Activated T-cell treated with anti-CD3 and anti-CD28 coated beads, Interleukin-2, amount 50 U/mL, for 4 hours (primary cell): ENCODE measurements around the gene YTHDC1. TPM values are rescaled to one million over a fixed set of nuclear protein-coding genes. Genes with fewer than 3 reads are reported as not detected.

Experiments used
- ATAC-seq, 2 donors: fragments of 200-7000 bp; cut with Tn5 transposase; one replicate each; pipeline ENCODE4 v1.10.0; 2021
- DNase-seq: peaks from one replicate; pipeline ENCODE4 v3.0.0-alpha.2; 2020
- H3K27me3 Mint-ChIP-seq: one replicate; pipeline ENCODE4 v1.8.0; 2021; ENCODE audit warnings: low read depth, mixed read lengths
- H3K36me3 Mint-ChIP-seq: one replicate; pipeline ENCODE4 v1.8.0; 2022; ENCODE audit warnings: mixed read lengths; ENCODE audit not compliant: insufficient read depth
- H3K4me1 Mint-ChIP-seq: one replicate; pipeline ENCODE4 v1.8.0; 2021; ENCODE audit warnings: low read depth, mixed read lengths
- H3K4me3 Mint-ChIP-seq: one replicate; pipeline ENCODE4 v1.8.0; 2021; ENCODE audit warnings: mild to moderate bottlenecking, moderate library complexity, mixed read lengths
- H3K9me3 Mint-ChIP-seq: one replicate; pipeline ENCODE4 v1.8.0; 2021; ENCODE audit warnings: mixed read lengths
- total RNA-seq, 3 donors: library from RNA; stranded (reverse); gene quantifications; one replicate each; pipeline ENCODE4 v1.2.1, GENCODE V29; 2021

Gene YTHDC1
- total RNA-seq, 3 donors from 2014 or later: 65.1 to 75.7 (median 75.6) TPM

DNA sequence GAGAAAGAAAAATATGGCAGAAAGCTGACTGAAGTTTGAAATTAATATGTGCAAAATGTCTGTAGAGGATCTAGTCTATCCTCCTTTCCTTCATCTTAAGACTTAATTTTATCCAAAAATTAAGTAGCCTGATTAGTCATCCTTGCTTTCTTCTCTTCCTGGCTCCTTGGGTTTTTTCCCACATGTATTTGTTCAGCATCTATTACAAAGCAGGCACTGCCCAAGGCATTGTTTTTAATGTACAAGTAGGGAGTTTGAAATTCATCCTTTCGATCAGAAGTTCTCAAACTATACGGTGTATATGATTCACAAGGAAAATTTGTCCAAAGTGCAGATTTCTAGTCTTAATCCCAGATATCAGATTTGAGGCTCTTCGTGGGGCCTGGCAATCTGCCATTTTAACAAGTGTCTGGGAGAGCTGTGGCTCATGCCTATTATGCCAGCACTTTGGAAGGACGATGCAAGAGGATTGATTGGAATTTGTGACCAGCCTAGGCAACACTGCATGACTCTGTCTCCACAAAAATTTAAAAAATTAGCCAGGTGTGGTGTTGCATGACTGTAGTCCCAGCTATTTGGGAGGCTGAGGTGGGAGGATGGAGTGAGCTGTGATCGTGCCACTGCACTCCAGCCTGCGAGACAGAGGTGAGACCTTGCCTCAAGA, 19.4 kb upstream of the YTHDC1 start:
- Mint-ChIP-seq H3K4me3 (no peak overlapping the region), H3K27me3 (peaks cover 12% of the 10 kb centered on the region), H3K4me1 (peaks cover 7% of the 10 kb centered on the region), H3K36me3 (no peaks in the 10 kb centered on the region), H3K9me3 (no peaks in the 10 kb centered on the region)
- no peak for ATAC-seq
- DNase-seq: no peak

DNA sequence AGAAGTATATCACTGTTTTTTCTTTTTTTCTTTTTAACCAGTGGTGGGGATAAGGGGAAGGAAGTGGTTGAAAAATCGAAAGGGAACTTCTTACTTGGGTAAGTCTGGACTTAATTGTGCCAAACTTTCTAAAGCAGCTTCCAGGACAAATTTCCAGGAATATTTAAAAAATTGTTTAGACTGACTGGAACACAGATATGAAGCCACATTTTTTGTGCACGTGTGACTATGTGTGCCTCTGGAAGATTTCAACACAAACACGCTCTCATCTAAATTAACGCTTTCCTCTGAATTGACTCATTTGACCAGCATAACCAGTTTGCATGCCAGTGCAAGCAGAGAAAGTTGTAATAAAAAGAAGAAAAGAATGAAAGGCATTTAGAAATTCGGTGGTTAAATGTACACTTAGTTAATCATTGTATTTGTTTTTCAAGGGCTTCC, 18.8 kb upstream of the YTHDC1 start:
- Mint-ChIP-seq H3K4me3 (no peak overlapping the region), H3K4me1 (peaks cover 7% of the 10 kb centered on the region), H3K9me3 (no peaks in the 10 kb centered on the region), H3K27me3 (peaks cover 12% of the 10 kb centered on the region), H3K36me3 (no peaks in the 10 kb centered on the region)
- no peak for DNase-seq
- no peak for ATAC-seq

DNA sequence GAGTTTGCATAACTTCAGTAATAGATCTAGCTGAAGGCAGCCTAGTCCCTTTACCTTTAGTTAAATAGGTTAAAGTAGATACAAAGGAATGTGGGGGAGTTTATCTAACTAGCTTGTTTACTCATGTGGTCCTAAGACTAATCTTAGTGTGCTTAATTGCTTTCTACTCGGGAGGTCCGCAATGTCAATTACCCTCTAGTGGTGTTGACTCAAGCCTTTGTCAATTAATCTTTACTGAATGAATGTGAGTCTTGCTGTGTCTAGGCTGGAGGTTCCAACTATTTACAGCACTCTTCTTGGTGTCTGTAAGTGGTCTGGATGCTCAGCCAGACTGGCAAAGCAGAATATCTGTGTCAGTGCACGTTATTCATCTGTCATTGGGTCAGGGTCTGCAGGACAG, 17.9 kb upstream of the YTHDC1 start:
- Mint-ChIP-seq H3K27me3 (peaks cover 12% of the 10 kb centered on the region), H3K4me3 (no peak overlapping the region), H3K9me3 (no peaks in the 10 kb centered on the region), H3K36me3 (no peaks in the 10 kb centered on the region), H3K4me1 (peaks cover 2% of the 10 kb centered on the region)
- ATAC-seq: no peak
- DNase-seq: no peak

DNA sequence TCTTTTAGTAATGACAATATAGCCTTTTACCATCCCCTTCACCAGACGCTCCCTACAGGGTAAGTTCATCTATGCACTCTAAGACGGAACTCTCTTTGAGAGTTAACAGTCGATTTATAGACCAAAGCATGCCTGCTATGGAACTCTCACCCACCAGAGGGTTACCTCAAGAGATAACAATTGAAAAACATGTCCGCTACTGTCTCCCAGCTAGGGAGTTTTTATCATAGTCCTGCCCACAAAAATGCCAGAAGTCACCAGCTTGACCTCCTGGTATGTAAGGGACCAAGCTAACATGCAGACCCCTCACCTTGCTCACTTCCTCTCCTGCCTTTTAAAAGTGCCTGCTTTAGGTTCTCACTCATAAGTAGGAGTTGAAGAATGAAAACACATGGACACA, 16.7 kb upstream of the YTHDC1 start:
- peaks cover 2% of the 10 kb centered on the region for H3K4me1 Mint-ChIP-seq
- H3K9me3 Mint-ChIP-seq: no peaks in the 10 kb centered on the region
- ATAC-seq (no peak), DNase-seq (no peak)
- H3K4me3 Mint-ChIP-seq: no peak overlapping the region
- no peaks in the 10 kb centered on the region for H3K36me3 Mint-ChIP-seq
- peaks cover 12% of the 10 kb centered on the region for H3K27me3 Mint-ChIP-seq

DNA sequence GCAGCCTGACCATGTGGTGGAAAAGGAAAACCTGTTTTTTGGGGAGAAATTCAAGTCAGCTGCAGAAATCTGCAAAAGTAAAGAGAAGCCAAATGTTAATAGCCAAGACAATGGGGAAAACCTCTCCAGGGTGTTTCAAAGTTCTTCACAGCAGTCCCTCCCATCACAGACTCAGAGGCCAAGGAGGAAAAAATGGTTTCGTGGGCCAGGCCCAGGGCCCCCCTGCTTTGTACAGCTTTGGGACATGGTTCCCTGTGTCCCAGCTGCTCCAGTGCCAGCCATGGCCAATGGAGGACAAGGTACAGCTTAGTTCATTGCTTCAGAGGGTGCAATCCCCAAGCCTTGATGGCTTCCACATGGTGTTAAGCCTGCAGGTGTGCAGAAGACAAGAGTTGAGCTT, 15.2 kb upstream of the YTHDC1 start:
- H3K4me3 Mint-ChIP-seq: no peak overlapping the region
- H3K4me1 Mint-ChIP-seq: peaks cover 2% of the 10 kb centered on the region
- peaks cover 12% of the 10 kb centered on the region for H3K27me3 Mint-ChIP-seq
- no peaks in the 10 kb centered on the region for H3K36me3 Mint-ChIP-seq
- DNase-seq: no peak
- H3K9me3 Mint-ChIP-seq: no peaks in the 10 kb centered on the region
- ATAC-seq: no peak

DNA sequence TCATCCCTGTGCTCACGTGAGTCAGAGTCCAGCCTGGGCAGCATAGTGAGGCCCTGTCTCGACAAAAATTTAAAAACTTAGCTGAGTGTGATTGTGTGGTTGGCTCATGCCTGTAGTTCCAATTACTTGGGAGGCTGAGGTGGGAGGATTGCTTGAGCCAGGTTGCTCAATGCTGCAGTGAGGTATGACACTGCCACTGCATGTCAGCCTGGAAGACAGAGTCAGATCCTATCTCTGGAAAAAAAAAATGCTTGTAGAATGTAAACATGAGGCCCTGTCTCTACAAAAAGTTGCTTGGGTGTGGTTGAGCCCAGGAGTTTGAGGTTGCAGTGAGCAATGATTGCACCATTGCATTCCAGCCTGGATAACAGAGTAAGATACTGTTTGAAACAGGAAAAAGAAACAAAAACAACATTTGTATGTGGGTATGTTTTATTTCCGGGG, 11.3 kb upstream of the YTHDC1 start:
- H3K36me3 Mint-ChIP-seq: no peaks in the 10 kb centered on the region
- peaks cover 8% of the 10 kb centered on the region for H3K4me1 Mint-ChIP-seq
- no peak for DNase-seq
- H3K4me3 Mint-ChIP-seq: no peak overlapping the region
- ATAC-seq: no peak
- peaks cover 4% of the 10 kb centered on the region for H3K27me3 Mint-ChIP-seq
- no peaks in the 10 kb centered on the region for H3K9me3 Mint-ChIP-seq

DNA sequence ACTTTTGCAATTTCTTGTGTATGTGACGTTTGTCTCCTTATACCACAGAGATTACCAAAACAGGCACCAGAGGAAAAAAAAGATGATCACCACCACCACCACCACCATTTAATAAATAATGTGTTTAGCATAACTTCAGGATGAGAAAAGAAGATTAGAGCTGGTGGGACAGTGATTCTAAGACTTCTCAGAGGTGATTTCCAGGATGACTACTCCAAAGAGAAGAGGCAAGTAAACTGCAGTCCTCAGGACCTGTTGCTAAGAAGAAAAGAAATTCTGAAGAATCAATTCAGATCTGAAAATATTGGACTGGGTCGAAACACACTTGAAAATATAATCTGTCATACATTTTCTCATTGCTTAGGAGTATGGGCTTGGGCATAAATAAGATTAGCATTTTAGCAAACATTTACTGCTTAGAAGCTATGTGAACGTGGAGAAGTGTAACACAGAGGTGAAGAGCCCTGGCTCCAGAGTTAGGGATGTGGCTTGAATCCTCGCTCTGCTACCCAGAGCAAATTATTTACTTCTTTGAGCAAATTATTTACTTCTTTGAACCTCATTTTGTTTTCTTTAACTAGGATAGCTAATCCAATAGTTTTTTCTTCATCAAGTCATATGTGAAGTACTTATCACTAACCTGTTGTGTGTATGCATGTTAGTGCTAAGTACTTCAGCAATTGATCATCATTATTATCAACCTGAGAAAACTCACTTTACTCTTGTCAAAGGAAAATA, 10.5 kb upstream of the YTHDC1 start:
- Mint-ChIP-seq H3K4me3 (no peak overlapping the region), H3K36me3 (no peaks in the 10 kb centered on the region)
- no peak for ATAC-seq

DNA sequence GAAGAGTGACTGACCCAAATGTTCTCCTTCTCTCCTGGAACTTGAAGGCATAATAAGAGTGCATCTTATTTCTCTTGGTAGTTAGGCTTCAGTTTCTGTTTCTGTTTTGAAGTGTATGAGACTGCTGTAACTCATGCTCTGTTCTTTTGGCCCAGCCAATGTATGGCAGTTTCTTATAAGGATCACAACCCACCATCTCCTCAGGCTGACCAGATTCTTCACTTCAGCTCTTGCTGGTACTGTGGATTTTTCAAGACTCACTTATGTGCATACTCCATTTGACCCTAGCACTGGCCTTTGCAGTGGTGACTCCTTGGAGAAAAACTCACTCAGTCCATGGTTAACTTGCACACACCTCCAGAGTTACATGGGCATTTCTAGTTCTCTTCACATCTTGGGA, 9.6 kb upstream of the YTHDC1 start:
- no peak overlapping the region for H3K4me3 Mint-ChIP-seq
- no peaks in the 10 kb centered on the region for H3K9me3 Mint-ChIP-seq
- no peaks in the 10 kb centered on the region for H3K27me3 Mint-ChIP-seq
- ATAC-seq: peak; percentile 90 to 94
- peaks cover 8% of the 10 kb centered on the region for H3K4me1 Mint-ChIP-seq
- no peak for DNase-seq
- H3K36me3 Mint-ChIP-seq: no peaks in the 10 kb centered on the region

More for the DNA sequence above, 10.5 kb upstream of the YTHDC1 start:
- Mint-ChIP-seq H3K27me3 (no peaks in the 10 kb centered on the region), H3K4me1 (peaks cover 8% of the 10 kb centered on the region), H3K9me3 (no peaks in the 10 kb centered on the region)
- no peak for DNase-seq

DNA sequence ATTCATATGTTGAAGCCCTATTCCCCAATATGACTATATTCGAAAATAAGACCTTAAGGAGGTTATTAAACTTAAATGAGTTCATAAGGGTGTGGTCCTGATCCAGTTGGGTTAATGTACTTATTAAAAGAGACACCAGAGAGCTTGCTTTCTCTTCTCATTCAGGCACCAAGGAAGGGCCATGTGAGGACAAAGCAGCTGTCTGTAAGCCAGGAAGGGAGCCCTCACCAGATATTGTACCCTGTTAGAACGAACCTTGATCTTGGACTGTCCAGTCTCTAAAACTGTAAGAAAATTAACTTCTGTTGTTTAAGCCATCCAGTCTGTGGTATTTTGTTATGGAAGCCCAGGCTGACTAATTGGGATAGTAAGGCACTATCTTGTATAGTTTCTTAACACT, 9.1 kb upstream of the YTHDC1 start:
- Mint-ChIP-seq H3K27me3 (no peaks in the 10 kb centered on the region), H3K4me3 (no peak overlapping the region), H3K4me1 (peaks cover 8% of the 10 kb centered on the region), H3K36me3 (no peaks in the 10 kb centered on the region), H3K9me3 (no peaks in the 10 kb centered on the region)
- DNase-seq (no peak), ATAC-seq (no peak)

DNA sequence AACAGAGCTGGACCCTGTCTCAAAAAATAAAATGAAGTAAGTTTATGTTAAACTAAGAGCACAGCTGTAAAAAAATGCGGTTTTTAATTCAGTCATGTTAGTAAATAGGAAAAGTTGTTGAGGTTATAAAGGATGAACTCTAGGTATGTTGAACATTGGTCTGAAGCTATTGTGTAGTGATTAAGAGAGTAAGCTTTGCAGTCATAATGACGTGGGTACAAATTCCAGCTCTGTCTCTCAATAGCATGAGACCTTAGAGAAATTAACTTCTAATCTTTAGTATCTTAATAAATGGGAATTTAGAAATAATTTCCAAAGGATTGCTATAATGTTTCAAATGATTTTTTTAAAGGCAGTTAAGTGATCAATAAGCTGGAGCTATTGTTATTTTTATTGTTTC, 2.9 kb upstream of the YTHDC1 start:
- Mint-ChIP-seq H3K27me3 (no peaks in the 10 kb centered on the region), H3K4me3 (no peak overlapping the region), H3K9me3 (no peaks in the 10 kb centered on the region), H3K4me1 (peaks cover 8% of the 10 kb centered on the region), H3K36me3 (peaks cover 2% of the 10 kb centered on the region)
- no peak for ATAC-seq
- DNase-seq: no peak

DNA sequence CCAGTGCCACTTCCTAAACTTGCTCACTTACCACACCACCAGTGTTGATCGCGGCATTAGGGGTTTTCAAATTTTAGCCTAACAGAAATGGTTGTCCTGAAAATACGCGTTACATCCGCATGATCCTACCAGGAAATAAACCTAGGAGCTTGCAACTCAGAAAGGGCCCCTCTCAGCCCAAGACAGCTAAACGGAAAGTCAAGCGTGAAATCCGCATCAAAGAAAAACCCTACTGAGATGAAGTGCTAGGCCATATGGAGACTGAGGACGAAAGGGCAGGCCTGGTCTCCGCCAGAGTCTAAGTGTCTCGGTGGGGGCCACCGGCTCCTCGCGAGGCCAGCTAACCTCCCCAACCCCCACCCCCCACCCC, 626 bp downstream of the YTHDC1 start:
- DNase-seq: no peak
- no peaks in the 10 kb centered on the region for H3K27me3 Mint-ChIP-seq
- peak overlapping the region; percentile 92 for H3K4me3 Mint-ChIP-seq
- H3K4me1 Mint-ChIP-seq: peaks cover 37% of the 10 kb centered on the region
- peak; percentile 19 to 22 for ATAC-seq
- peaks cover 9% of the 10 kb centered on the region for H3K36me3 Mint-ChIP-seq
- H3K9me3 Mint-ChIP-seq: no peaks in the 10 kb centered on the region

DNA sequence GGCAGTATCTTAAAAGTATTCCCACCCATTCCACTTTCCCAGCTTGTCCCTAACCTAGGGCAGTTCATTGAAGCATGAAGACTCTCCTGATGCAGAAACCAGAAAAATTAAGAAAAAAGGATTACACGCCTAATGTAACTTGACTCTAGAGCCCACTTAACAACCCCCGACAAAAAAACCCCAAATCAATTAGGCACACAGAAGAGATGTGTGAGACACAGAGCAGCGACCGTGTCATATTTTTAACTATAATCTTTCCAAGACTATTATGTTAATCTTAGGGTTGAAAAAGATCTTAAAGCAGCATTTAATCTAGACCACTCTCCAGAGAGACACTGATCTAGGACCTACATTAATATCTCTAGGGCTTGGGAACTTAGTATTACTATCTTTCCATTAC, 1.3 kb downstream of the YTHDC1 start:
- Mint-ChIP-seq H3K4me1 (peaks cover 44% of the 10 kb centered on the region), H3K36me3 (peaks cover 9% of the 10 kb centered on the region), H3K4me3 (peak overlapping the region; percentile 92), H3K9me3 (no peaks in the 10 kb centered on the region), H3K27me3 (no peaks in the 10 kb centered on the region)
- ATAC-seq: no peak
- DNase-seq: no peak

DNA sequence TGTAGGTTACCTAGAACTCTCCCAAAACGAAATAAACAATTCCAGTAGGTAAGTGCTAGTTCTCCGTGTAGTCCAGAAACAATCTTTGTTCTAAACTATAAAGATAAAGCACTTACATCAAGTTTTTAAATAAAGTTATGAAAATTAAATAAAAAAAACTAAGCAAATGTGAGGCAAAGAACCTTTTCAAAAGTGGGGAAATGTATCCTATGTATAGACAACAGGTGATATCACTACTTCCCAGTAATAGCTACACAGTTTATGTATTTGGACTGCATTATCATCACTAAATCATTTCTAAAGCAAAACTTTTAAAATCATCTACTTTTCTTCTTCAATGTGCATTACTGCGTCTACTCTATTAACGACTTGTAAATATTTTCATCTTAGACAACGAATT, 2.0 kb downstream of the YTHDC1 start:
- H3K36me3 Mint-ChIP-seq: peaks cover 9% of the 10 kb centered on the region
- H3K4me3 Mint-ChIP-seq: peak overlapping the region; percentile 92
- H3K4me1 Mint-ChIP-seq: peaks cover 44% of the 10 kb centered on the region
- DNase-seq: no peak
- H3K9me3 Mint-ChIP-seq: no peaks in the 10 kb centered on the region
- no peaks in the 10 kb centered on the region for H3K27me3 Mint-ChIP-seq
- ATAC-seq: no peak

DNA sequence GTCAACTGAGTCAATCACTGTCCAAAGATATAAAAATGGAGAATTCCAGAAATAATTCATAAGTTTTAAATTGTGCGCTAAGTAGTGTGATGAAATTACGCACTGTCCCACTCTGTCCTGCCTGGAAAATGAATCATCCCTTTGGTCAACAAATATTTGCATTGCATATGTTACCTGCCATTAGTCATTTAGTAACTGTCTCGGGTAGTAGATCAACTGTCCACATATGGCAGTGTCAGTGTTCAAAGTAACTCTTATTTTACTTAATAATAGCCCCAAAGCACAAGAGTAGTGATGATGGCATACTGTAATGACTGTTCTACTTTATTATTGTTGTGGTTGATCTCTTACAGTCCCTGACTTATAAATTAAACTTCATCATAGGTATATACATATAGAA, 3.4 kb downstream of the YTHDC1 start:
- DNase-seq (no peak), ATAC-seq (no peak)
- Mint-ChIP-seq H3K4me3 (peak overlapping the region; percentile 92), H3K36me3 (peaks cover 13% of the 10 kb centered on the region), H3K4me1 (peaks cover 52% of the 10 kb centered on the region), H3K27me3 (no peaks in the 10 kb centered on the region), H3K9me3 (no peaks in the 10 kb centered on the region)

DNA sequence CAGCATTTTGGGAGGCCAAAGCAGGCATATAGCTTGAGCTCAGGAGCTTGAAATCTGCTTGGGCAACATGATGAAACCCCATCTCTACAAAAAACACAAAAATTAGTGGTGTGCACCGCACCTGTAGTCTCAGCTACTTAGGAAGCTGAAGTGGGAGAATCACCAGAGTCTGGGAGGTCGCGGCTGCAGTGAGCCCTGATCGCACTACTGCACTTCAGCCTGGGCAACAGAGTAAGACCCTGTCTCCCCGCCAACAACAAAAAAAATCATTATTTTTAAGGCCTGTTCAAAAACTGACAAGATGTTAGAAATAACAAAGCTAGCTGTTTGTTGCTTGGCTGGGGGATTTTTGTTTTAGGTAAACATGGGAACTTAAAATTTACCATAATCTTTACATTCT, 5.1 kb downstream of the YTHDC1 start:
- Mint-ChIP-seq H3K36me3 (peaks cover 13% of the 10 kb centered on the region), H3K27me3 (no peaks in the 10 kb centered on the region), H3K9me3 (no peaks in the 10 kb centered on the region), H3K4me1 (peaks cover 60% of the 10 kb centered on the region), H3K4me3 (no peak overlapping the region)
- no peak for ATAC-seq
- DNase-seq: no peak
